NCI-H2171 (cell line): ENCODE measurements around the gene MAST4.
"Not testable (repeated sequence)": the region's sequence is repeated elsewhere in the genome, so short reads cannot be mapped to it uniquely, and the experiment has no call there.

ENCODE experiments used
- DNase-seq: peaks from one replicate; lab custom pipeline; 2025; lab: John Stamatoyannopoulos, UW

Gene MAST4

DNA sequence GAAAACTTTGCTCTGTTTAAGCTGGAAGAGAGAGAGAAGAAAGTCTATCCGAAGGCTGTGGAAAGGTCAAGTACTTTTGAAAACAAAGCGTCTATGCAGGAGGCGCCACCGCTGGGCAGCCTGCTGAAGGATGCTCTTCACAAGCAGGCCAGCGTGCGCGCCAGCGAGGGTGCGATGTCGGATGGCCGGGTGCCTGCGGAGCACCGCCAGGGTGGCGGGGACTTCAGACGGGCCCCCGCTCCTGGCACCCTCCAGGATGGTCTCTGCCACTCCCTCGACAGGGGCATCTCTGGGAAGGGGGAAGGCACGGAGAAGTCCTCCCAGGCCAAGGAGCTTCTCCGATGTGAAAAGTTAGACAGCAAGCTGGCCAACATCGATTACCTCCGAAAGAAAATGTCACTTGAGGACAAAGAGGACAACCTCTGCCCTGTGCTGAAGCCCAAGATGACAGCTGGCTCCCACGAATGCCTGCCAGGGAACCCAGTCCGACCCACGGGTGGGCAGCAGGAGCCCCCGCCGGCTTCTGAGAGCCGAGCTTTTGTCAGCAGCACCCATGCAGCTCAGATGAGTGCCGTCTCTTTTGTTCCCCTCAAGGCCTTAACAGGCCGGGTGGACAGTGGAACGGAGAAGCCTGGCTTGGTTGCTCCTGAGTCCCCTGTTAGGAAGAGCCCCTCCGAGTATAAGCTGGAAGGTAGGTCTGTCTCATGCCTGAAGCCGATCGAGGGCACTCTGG, 567.8 kb downstream of the MAST4 start:
- DNase-seq, result no peak

DNA sequence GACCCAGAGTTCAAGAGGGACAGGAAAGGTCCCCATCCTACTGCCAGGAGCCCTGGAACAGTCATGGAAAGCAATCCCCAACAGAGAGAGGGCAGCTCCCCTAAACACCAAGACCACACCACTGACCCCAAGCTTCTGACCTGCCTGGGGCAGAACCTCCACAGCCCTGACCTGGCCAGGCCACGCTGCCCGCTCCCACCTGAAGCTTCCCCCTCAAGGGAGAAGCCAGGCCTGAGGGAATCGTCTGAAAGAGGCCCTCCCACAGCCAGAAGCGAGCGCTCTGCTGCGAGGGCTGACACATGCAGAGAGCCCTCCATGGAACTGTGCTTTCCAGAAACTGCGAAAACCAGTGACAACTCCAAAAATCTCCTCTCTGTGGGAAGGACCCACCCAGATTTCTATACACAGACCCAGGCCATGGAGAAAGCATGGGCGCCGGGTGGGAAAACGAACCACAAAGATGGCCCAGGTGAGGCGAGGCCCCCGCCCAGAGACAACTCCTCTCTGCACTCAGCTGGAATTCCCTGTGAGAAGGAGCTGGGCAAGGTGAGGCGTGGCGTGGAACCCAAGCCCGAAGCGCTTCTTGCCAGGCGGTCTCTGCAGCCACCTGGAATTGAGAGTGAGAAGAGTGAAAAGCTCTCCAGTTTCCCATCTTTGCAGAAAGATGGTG, 568.8 kb downstream of the MAST4 start:
- DNase-seq, result no peak

DNA sequence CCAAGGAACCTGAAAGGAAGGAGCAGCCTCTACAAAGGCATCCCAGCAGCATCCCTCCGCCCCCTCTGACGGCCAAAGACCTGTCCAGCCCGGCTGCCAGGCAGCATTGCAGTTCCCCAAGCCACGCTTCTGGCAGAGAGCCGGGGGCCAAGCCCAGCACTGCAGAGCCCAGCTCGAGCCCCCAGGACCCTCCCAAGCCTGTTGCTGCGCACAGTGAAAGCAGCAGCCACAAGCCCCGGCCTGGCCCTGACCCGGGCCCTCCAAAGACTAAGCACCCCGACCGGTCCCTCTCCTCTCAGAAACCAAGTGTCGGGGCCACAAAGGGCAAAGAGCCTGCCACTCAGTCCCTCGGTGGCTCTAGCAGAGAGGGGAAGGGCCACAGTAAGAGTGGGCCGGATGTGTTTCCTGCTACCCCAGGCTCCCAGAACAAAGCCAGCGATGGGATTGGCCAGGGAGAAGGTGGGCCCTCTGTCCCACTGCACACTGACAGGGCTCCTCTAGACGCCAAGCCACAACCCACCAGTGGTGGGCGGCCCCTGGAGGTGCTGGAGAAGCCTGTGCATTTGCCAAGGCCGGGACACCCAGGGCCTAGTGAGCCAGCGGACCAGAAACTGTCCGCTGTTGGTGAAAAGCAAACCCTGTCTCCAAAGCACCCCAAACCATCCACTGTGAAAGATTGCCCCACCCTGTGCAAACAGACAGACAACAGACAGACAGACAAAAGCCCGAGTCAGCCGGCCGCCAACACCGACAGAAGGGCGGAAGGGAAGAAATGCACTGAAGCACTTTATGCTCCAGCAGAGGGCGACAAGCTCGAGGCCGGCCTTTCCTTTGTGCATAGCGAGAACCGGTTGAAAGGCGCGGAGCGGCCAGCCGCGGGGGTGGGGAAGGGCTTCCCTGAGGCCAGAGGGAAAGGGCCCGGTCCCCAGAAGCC, 569.6 kb downstream of the MAST4 start:
- no peak for DNase-seq

DNA sequence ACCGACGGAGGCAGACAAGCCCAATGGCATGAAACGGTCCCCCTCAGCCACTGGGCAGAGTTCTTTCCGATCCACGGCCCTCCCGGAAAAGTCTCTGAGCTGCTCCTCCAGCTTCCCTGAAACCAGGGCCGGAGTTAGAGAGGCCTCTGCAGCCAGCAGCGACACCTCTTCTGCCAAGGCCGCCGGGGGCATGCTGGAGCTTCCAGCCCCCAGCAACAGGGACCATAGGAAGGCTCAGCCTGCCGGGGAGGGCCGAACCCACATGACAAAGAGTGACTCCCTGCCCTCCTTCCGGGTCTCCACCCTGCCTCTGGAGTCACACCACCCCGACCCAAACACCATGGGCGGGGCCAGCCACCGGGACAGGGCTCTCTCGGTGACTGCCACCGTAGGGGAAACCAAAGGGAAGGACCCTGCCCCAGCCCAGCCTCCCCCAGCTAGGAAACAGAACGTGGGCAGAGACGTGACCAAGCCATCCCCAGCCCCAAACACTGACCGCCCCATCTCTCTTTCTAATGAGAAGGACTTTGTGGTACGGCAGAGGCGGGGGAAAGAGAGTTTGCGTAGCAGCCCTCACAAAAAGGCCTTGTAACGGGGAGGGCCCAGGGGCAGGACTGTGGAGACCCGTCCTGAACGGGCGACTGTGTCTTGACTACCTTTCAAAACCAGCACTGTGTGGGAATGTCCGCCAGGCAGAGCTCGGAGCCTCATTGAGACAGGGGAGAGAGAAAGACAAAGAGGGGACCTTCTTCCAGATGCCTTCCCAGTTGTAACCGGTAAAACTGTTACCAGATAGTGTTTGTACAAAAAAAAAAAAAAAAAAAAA, 570.5 kb downstream of the MAST4 start:
- DNase-seq, result no peak

DNA sequence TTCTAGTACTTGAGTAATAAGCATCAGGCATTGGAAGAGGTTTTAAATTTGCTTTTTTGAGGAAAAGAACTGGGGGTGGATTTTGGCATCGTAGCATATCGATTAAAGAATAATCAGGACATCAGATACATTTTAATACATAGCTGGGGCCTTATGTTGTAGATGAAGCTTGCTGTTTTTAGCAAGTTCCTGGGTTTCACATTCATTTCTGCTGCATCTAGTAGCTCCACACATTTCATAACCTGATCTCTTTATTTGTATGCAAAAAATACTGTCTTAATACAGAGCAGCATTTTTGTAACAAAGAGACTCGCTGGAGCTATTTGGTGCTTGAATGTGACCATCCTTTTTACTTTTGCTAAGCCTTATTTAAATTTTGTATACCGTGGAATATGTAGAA, 571.9 kb downstream of the MAST4 start:
- DNase-seq, result no peak

DNA sequence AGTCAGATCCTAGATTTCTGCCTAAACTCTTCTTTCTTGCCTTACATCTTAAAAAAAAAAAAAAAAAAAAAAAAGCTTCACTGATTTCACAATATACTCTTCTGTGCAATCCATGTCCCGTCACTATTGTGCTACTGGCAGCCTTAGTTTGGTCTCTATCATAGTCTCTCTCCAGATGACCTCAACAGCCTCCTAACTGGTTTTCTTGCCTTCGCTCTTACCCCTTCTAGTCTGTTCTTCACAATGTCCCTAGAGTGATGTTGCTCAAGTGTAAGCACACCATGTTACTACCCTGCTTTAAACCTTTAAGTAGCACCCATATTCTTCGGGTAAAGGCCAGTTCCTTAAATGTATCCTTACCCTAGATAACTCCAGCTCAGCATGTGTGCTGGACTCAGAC, 574.6 kb downstream of the MAST4 start:
- DNase-seq, result no peak

DNA sequence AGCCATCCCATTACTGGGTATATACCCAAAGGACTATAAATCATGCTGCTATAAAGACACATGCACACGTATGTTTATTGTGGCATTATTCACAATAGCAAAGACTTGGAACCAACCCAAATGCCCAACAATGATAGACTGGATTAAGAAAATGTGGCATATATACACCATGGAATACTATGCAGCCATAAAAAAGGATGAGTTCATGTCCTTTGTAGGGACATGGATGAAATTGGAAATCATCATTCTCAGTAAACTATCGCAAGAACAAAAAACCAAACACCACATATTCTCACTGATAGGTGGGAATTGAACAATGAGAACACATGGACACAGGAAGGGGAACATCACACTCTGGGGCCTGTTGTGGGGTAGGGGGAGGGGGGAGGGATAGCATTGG, 577.2 kb downstream of the MAST4 start:
- DNase-seq, result not testable (repeated sequence)

DNA sequence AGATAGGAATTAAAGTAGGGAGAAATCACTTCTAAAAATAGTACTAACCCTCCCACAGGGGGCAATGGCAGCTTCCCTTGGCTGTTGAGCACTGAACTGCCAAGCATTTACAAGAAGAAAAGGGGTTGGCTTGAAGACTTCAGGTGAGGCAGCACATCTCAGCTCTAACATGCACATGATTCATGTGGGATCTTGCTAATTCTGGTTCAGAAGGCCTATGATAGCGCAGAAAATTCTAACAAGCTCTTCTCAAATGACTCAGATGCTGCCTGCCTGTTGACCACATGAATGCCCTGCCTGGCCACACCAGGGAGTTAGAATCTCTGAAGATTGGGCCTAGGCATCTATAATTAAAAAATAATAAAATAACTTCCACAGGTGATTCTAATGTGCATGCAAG, 577.8 kb downstream of the MAST4 start:
- DNase-seq, result no peak

DNA sequence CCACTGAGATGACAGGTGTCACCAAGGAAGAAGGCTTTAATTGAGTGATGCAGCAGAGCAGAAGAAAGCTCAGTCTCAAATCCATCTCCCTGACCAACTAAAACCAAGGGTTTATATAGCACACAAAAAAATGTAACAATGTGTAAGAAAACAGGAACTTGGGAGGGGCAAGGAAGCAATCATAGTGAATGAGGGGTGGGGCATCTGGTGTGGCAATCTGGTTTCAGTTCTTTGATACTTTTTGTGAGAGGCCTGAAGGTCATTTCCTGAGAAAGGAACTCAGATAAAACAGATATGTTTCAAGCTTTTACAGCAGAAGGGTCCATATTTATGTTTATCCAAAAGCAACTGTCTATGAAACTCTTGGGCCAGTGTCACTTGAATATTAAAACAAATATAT, 580.7 kb downstream of the MAST4 start:
- DNase-seq, result no peak

DNA sequence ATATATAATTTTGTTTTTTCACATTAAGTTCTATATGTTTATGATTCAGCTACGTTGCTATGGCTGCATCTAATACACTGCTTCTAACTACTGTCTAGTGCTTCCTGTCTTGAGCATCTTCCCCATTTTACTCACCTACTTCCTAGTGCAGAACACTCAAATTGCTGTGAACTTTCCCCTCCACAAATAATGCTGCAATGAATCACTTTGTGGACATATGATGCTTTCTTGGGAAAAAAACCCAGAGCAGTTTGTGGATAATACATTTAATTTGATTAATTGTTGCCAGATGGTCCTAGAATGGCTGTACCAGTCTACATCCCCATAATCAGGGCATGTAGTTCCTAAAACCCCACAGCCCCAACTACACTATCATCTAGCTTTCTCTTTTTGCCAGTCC, 581.9 kb downstream of the MAST4 start:
- no peak for DNase-seq

DNA sequence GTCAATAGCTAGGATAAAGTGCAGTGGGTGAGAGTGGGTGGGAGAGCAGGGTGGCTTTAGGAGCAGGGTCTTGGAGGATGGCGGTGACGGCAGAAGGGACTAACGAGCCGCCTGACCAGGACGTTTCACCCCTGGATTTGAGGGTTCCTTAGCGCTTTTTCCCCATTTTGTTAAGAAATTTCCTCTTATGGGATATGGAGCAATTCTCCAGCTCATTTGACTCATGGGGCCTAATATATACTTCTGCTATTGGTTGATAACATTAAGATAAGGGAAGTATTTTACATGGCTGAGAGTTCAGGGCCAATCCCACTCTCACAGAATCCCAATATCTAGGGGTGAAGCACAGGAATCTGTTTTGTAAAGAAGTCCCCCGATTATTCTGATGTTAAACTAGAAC, 582.8 kb downstream of the MAST4 start:
- DNase-seq, result no peak

DNA sequence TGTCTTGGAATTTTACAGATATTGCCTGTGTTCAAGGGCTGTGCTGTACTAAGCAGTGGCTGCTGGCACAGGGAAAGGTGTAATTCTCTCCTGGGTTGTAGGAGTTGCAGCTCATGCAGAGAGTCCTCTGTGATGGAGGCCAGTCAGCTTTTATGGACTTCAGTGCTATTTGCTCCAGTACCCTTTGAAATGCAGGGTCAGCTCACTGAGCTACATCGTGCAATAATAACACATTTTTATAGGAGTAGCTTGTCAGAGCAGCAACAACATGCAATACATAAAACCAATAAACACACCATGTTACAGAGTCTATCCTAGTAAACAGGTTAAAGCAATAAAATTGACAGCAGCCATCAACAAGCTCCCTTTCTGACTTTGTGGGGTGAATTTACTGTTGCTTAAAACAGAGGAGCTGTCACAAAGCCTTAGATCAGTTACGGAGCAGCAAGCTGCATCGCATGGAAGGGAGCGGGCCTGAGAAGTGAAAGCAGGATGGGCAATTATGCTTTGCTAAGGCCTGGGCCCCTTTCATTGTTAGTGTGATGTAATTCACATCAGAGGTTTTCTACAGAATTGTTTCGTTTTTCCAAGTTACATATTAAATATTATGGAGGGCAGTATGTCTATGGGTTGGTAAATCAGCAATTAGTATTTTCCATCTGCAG, 583.6 kb downstream of the MAST4 start:
- DNase-seq, result no peak

DNA sequence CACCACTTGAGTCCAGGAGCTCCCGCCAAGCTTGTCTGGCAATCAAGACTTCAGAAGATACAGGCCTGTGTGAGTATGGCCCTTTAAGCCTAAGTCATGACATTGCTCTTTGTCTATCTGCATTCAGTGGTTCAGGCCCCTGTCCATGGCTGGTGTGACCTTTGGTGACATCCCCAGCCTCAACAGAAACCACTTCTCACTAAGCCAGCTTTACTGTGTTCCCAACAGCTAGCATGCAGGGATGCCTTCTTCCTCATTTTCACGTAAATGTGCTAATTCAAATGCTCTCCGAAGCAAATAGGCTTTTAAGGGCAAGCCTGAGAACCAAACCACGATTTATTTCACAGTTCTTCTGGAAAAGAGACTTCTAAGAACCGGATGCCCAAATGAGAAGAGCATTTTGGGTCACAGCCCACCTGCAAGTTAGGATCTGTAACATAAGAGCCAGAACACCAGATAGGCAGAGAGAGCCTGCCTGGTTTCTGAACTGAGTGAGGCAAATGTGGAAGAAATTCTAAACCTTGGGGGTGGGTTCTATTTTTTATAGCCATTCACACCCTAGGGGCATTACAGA, 585.5 kb downstream of the MAST4 start:
- no peak for DNase-seq

DNA sequence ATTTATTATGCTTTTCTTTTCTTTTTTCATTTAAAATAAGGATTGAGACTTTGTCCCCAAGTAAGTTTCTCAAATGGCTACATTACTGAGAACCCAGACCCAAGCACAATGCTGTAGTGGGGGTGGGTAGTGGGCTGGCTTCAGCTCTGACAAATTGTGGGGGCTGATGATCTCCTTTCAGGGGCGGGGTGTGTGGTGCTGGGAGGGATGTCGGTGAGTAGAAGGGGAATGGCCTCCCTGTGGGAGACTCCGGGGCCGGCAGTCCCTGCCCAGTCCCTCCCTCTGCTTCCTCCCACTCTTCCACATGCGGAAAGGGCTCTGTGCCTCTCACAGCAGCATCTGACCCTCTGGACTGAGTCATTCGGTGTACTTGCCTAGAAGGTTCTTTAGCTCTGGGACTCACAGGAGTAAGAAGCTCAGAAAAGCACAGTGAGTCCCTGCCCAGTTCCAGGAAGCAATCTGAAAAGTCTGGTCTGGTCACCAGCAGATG, 586.2 kb downstream of the MAST4 start:
- no peak for DNase-seq

DNA sequence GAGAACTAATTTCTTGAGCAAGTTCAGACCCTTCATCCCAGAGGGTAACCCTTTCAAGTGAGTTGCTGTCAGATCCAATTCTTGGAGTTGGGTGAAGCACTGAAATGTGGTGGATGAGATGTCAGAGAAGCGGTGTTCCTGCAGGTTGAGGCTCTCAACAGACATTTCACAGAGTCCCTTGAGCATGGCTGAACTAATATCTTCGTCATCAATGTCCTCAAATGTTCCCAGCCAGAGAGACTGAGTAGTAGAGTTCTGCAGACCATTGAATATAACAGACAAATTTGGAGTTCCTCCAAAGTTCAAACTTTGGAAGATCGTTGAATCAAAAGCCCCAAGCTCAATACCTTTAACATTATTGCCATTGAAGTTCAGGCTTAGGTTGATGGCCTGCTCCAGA, 587.7 kb downstream of the MAST4 start:
- DNase-seq, result no peak

DNA sequence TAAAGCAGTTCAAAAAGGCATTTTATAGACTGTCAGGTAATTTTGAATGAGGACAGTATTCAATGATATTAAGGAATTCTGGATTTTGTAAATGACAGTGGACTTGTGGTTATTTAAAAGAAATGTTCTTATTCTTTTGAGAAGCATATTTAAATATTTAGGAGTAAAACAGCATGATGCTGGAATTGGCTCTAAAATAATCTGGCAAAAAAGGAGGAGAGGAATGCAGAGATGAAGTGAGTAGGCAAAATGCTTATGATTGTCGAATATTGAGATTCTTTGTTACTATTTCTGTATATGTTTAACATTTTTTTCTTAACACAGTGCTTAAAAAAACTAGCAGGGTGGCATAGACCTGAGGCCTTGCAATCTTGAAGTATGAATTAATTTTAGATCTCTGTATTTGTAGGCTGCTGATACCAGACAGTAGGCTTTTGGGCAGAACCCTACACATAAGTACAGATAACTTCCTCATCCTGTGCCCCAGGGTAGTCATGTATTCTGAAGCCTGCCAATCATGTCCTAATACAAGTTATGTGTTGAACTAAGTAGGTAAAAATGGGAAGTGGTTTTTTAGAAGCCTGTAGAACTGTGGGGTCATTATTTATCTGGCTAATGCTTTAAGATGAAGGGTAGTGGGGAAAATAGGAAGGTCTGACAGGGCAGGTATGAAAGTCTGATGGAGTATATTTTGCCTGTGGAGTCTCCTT, 591.0 kb downstream of the MAST4 start:
- DNase-seq, result no peak

DNA sequence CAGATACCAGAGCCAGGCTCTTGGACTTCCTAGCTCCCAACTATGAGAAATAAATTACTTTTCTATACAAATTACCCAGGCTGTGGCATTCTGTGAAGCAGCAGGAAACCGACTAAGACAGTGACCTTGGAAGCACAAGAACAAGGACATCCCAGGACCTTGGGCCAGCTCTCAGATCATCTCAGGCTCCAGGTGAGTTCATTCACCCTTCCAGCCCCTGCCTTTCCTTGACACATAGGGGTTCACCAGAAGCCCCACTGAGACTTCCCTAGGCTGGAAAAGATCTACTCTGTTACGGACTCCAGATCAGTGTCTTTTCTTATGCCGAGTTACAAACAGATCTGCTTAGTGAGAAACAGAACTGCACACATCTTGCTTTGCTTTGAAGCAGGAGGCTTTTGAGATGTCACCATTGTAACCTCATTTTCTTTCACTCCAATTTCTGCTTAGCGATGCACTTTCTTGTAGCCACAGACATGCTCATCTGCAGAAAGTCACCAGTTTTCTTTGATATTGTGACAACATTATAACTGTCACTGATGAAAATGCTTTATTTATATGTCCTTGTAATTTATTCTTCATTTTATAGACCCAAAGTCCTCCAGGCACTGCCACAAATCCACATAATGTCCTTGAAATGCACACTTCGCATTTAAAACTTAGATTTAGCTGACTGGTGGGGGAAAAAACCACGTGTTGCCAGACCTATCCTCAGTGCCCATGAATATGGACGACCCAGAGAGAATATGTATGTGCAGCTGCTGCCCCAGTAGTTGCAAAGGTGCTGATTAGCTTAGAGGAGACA, 592.3 kb downstream of the MAST4 start:
- DNase-seq, result no peak

DNA sequence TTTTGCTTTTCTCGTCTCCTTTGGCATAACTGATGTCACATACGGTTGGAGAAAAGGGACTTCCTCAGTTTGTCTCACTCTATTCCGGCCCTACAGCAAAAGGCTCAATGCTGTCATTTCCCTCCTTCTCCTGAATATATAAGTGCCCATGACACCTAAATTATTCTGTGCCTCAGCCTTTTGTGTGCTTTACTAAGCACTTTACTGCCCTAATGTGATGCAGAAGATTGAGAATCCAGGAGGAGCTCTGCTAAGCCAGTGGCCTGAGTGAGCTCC, 592.8 kb downstream of the MAST4 start:
- DNase-seq, result no peak

DNA sequence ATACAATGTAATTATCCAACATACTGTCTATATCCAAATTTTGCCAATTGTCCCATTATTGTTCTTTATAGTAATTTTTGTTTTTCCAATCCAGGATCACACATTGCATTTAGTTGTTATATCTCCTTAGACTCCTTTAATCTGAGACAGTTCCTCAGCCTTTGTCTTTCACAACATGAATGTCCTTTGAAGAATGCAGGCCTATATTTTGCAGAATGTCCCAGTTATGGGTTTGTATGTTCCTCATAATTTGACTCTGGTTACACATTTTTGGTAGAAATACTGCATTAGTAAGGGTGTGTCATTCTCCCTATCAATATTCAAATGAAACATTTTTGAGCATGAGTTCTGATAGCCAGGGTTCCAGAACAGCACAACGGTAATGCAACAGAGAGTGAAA, 593.7 kb downstream of the MAST4 start:
- DNase-seq, result no peak

DNA sequence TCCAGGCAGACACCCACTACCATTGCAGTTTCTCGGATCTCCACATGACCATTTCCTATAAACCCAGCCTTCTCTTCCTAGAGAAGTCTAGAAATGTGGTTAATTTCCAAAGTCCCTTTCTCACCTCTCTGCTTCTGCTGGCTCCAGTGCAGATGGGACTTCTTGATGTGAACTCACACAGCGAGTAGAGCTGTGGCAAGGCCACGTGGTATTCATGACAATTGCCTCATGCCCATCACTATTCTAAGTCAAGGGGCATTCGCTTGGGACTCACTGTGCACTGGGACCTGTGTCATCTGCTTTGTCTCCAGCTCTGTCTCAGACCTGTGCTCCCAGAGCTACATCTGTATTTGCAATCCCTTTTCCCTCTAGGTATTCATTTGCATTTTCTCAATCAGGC, 594.2 kb downstream of the MAST4 start:
- no peak for DNase-seq
